ENCODE results near the gene FAM193B.
A peak's percentile ranks its signal among the peaks of the same experiment; 100 is the strongest.
"Not testable (repeated sequence)": the region's sequence is repeated elsewhere in the genome, so short reads cannot be mapped to it uniquely, and the experiment has no call there.

The FAM193B gene

GRCh38 chr5:177536386-177536785 lies 18.0 kb downstream of the FAM193B start:
- no peak for DNase-seq

GRCh38 chr5:177535125-177535524 lies 19.2 kb downstream of the FAM193B start:
- DNase-seq = no peak

- DNase-seq = not testable (repeated sequence)
These were observed 19.9 kb downstream of the FAM193B start for GRCh38 chr5:177534433-177534832.

DNA sequence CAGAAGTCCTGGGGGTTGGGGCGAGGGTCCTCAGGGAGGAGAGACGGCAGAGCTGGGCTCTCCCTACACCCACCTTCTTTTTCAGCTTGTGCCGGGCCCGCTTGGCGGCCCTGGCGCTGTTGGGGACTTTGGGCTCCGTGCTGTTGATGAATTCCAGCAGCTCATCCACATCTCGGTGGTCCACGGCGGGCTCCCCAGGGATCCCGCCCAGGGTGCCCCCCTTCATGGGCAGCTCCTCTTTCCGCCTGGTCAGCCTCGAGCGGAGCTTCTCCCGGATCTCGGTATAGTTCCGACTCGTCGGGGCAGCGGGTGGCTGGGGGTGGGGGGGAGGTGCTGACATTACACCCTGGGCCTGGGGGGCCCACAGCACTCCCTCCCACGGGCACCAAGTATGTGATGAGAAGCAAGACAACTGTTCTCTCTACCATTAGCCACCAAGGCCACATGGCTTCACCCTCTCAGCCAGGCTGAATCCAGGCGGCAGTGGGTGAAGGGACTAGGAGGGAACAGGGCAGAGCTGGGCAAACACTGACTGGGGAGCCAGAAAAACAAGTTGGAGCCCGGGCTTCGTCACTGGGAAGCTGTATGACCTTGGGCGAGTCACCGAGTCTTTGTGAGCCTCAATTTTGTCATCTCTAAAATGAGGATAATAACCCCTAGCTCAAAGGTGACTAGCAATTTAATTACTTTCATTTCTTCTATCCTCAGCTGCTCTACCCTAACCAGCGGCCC lies 23.0 kb downstream of the FAM193B start:
- no peak for DNase-seq

GRCh38 chr5:177530638-177531037 lies 23.7 kb downstream of the FAM193B start:
- no peak for DNase-seq

GRCh38 chr5:177529247-177530203 lies 24.8 kb downstream of the FAM193B start:
- no peak for DNase-seq

- no peak for DNase-seq
These were observed 25.7 kb downstream of the FAM193B start for GRCh38 chr5:177528631-177529030.

DNA sequence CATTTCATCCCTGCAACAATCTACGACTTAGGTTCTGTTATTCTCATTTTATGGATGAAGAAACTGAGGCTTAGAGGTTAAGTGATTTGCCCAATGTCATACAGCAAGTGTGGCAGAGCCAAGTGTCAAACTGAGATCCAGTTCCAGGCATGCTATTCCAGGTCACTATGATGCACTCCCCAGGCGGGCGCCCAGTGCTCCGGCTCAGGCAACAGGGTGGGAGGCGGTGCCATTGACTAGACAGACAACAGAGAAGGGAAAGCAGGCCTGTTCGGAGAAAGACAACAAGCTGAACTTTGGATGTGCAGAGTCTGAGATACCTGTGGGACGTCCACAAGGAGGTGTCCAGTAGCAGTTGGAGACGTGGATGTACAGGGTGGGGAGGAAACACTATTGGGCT lies 26.8 kb downstream of the FAM193B start:
- no peak for DNase-seq

DNA sequence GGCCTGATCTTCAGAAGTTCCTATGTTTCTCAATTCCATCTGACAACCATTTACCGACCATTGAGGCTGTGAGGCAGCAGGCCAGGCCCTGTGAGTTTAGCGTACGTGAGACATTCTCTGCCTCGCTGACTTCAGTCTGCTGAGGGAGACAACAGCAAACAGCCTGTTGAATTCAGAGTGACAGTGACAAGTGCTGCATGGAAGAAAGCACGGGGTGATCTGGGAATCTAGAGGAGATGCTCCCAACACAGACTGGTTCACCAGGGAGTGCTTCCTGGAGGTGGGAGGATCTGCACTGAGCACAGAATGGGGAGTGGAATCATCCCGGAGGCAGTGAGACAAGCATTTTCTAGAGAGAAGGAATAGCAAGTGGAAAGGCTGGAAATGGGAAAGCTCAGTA lies 27.6 kb downstream of the FAM193B start:
- DNase-seq = no peak

- DNase-seq = no peak
These were observed 28.2 kb downstream of the FAM193B start for GRCh38 chr5:177526191-177526590.

DNA sequence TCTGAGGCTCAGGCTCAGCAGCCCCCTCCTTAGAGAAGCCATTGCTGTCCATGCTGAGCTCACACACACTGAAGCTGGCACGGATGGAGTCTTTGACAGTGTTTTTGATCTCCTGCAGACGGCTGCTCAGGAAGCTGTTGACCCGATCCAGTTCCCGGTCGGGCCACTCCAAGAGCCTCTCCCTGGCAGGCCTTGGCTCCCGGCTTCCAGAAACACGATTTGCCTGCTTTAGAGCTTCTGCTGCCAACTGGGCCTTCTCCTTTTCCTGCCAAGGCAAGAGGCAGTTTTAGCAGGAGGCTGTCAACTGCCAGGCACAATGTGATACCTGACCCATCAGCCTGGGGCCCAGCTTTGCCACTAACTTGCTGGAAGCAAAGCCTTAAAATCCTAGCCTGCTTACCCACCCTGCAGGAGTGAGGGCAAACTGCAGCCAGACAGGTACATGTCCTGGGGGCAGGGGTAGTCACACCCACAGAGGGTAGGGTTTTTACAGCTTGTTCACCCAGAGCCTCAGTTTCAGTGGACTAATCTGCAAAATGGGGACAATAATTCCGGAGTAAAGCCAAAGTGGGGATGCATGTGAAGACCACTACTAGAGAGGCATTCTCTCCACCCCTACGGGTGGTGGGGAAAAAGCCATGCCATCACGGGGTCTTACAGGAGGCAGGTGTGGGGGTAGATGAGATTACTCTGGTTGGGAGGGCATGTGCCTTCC lies 29.3 kb downstream of the FAM193B start:
- DNase-seq = no peak

GRCh38 chr5:177524539-177524900 lies 29.8 kb downstream of the FAM193B start:
- DNase-seq = no peak

DNA sequence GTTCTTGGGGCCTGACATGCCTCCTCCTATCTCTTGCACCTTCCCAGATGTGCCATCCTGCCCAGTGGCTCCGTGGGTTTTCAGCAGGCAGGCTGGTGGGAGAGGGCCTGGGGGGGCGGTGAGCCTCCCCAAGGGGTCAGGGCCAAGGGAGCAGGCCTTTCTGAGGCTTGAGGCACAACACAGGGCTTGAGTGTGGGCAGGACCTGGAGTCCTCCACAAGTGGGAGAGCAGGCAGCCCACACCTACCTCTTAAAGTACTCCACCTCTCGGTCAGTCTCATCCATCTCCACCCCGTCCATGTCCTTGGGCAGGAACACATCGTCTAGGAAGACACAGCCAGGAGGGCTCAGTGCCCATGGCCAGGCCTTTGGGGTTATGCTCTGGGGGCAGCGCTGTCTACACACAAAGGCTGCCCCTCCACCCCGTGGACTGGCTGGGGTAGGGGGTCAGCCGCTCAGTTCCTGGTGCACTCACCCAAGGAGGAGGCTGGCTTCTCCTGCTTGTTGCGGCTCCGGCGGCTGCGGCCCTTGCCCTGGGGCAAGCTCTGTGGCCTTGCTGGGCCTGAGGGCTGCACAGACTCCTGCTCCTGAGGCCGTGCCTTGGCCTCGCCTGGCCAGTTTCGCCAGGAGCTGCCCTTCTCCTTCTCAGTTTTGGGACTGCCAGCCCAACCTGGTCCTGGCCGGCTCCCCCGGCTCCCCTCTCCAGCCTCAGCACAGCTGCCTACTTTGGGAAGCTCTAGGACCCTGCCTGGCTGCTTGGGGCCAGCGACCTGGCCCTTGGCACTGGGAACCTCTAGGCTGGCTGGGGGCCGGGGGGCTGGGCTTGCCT lies 30.4 kb downstream of the FAM193B start:
- DNase-seq = no peak

DNA sequence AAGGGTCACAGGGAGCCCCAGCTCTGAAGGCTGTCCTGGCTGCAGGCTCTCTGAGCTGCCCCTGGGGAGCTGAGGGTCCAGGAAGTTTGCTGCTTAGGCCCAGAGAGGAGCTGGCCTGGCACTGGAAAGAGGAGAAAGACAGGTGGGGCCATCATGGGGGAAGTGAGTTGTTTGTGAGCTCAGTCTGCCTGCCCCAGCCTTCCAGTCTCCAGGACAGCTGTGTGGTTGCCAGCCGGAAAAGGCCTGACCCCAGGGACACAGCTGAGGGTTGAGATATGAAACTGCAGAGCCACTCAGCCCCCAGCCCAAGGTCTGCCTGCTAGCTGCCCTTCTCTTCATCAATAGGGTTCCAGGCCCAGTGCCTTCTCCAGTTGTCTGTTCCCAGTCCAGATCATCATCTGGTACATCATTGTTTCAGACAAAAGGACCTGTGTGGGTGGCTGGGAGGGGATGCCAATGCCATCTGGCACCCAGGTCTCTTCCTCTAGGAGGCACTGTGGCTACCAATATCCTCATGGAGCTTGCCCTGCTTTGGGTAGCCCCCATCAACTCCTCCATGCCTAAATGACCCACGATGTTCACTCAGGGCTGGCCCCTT lies 33.3 kb downstream of the FAM193B start:
- no peak for DNase-seq

DNA sequence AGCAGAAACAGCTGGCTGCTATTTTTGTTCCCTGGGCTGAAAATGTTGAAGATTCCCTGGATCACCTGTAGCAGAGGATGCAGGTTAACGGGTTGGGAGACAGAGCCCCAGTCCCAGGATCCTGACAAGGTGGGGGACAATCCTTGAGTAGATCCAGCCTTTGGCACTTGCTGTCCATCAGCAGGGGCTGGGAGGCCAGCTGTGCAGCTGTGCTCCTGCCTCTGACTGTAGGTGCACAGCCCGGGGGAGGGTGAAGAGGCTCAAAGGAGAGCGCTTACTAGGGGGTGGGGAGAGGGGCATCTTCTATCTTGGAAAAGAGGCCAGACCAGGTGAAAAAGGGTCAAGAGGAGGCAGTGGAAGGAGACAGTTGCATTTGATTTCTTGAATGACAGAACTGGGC lies 34.1 kb downstream of the FAM193B start:
- no peak for DNase-seq

GRCh38 chr5:177519463-177520235 lies 34.7 kb downstream of the FAM193B start:
- no peak for DNase-seq

DNA sequence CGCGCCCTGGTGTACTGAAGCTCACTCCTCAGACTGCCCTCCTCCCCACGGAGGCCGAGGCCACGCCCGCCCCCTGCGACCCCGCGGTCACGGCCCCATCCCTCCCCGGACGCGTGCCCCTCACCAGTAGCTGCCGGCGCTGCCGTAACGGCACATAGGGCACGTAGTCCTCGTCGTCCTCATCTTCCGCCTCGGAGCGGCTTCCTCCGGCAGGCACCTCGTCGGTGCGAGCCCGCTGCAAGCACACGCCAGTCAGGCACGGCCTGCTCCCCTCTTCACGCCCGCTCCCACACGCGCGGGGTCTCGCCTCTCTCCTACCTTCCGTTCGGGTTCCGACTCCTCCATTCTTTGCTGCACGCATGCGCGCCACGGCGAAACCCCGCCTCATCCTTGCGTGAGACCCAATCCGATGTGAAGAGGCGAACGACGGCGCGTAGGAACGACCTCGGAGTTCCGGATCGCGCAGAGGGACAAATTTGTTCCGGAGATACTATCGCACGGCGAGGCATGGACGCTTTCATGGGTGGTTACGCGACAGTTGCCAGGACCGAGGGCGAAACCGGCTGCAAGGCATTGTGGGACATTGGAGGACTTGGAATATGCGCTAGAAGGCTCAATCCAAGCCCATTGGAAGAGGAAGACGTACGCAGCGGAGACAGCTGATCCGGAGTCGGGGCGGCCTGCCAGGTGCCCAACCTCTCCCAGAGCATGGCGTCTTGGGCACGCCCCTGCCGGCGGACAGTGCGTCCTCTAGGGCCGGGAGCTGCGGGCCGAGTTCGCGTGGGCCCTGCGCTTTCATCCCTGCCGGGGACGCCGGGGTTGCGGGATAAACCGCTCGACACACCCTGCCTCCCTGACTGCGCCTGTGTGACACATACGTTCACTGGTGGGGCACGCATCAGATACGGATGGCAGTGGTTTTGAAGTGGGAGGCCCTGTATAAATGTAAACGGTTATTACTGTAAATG lies 37.5 kb downstream of the FAM193B start, which contains the start of gene DDX41:
Gene DDX41 (minus strand): TSS at position 361 of the 968 bp plus-strand sequence. CDS start 16 bp downstream, at position 345.
- peak; percentile 85 for DNase-seq

- DNase-seq = no peak
These were observed 38.8 kb downstream of the FAM193B start for GRCh38 chr5:177515580-177515979.

- DNase-seq = no peak
These were observed 39.8 kb downstream of the FAM193B start for GRCh38 chr5:177514541-177514940.

GRCh38 chr5:177513500-177513899 lies 40.9 kb downstream of the FAM193B start:
- DNase-seq = no peak
